Esophagus muscularis mucosa (tissue), 4 donors: Measurements from ENCODE around the gene ENPP6. TPM values are rescaled to one million over a fixed set of nuclear protein-coding genes. Genes with fewer than 3 reads are reported as not detected.

Experiments used
- DNase-seq: peaks from one replicate; pipeline ENCODE4 v3.0.0-alpha.2; 2017; ENCODE audit errors: extremely low spot score
- H3K27ac ChIP-seq, 4 donors: fragments of 200-600 bp; sonication (generic); replicated peaks in 1 of 4; 1 replicate in 3 of 4; 2 replicates in 1 of 4; pipeline ENCODE4 v1.5.1; 2016 to 2019; ENCODE audit warnings: mild to moderate bottlenecking in 1 of 4
- H3K27me3 ChIP-seq, 4 donors: fragments of 200-600 bp; sonication (generic); one replicate each; pipeline versions ENCODE4 v1.5.1 to v1.6.0; 2016 to 2019
- H3K36me3 ChIP-seq, 4 donors: fragments of 200-600 bp; sonication (generic); one replicate each; pipeline ENCODE4 v1.5.1; 2016 to 2019
- H3K4me1 ChIP-seq, 4 donors: fragments of 200-600 bp; sonication (generic); one replicate each; pipeline ENCODE4 v1.5.1; 2016 to 2019
- H3K4me3 ChIP-seq, 4 donors: fragments of 200-600 bp; sonication (generic); 1 replicate in 2 of 4; 2 replicates in 2 of 4; pipeline ENCODE4 v1.5.1; 2016 to 2019; ENCODE audit warnings: mild to moderate bottlenecking in 4 of 4, moderate library complexity in 1 of 4
- H3K9me3 ChIP-seq, 4 donors: fragments of 200-600 bp; sonication (generic); 1 replicate in 3 of 4; 2 replicates in 1 of 4; pipeline ENCODE4 v1.5.1; 2016 to 2019
- CTCF ChIP-seq, 3 experiments: fragments of 200-600 bp in 2 of 3; fragments of 450-650 bp in 1 of 3; sonication (generic) in 2 of 3; IDR thresholded peaks; one replicate each; pipeline ENCODE4 v1.5.1; 2017 to 2019; ENCODE audit warnings: antibody characterized with exemption in 3 of 3, mild to moderate bottlenecking in 2 of 3, moderate library complexity in 1 of 3
- EP300 ChIP-seq: sonication (generic); formaldehyde crosslinking; IDR thresholded peaks from one replicate; pipeline ENCODE4 v1.6.1; 2017; ENCODE audit warnings: antibody characterized with exemption
- POLR2A ChIP-seq: fragments of 450-650 bp; IDR thresholded peaks from one replicate; pipeline ENCODE4 v1.6.1; 2017; ENCODE audit warnings: antibody characterized with exemption, moderate library complexity, mild to moderate bottlenecking, low read depth
- POLR2AphosphoS5 ChIP-seq, 2 donors: sonication (generic); formaldehyde crosslinking; IDR thresholded peaks; one replicate each; pipeline ENCODE4 v1.6.1; 2017; ENCODE audit warnings: antibody characterized with exemption in 2 of 2
- WGBS: methylation state at CpG from one replicate; pipeline ENCODE4 v1.1.5; 2018; 5-methylcytosine and 5-hydroxymethylcytosine counted together
- intact Hi-C: fragments of 100-400 bp; cut with DNase I; formaldehyde crosslinking; loops from one replicate; pipeline ENCODE4 v1.15.1; 2023
- total RNA-seq, 4 donors: library from RNA; depleted of rRNA; stranded (reverse); fragments of >200 nt; gene quantifications; one replicate each; pipeline versions ENCODE4 v1.1.0 to v1.2.1, GENCODE V29; 2016

The ENPP6 gene
- total RNA-seq, 4 donors from 2014 or later: 0.42 to 1.1 (median 0.92) TPM

GRCh38 chr4:184046148-184046547 lies 171.5 kb downstream of the ENPP6 start:
- intact Hi-C loops: no loop called here
- Histone ChIP-seq H3K9me3 (peaks cover 0 to 30% (median 24%) of the 10 kb centered on the region in 4 donors), H3K36me3 (no peaks in the 10 kb centered on the region), H3K4me3 (no peak overlapping the region), H3K27me3 (peaks cover 0 to 3% (median 0%) of the 10 kb centered on the region in 4 donors), H3K4me1 (no peaks in the 10 kb centered on the region), H3K27ac (no peak overlapping the region)
- no peak for DNase-seq
- TF ChIP-seq EP300: no peak
- no peak for TF ChIP-seq CTCF (IDR thresholded peaks at IDR 0.05)
- TF ChIP-seq POLR2A: no peak
- TF ChIP-seq POLR2AphosphoS5 (IDR thresholded peaks at IDR 0.05): no peak
- 85% methylated on average over 1 of the region's 1 CpG for WGBS

- Histone ChIP-seq H3K4me3 (no peak overlapping the region), H3K27ac (no peak overlapping the region), H3K4me1 (peaks cover 0 to 6% (median 0%) of the 10 kb centered on the region in 4 donors), H3K36me3 (no peaks in the 10 kb centered on the region), H3K27me3 (peaks cover 0 to 11% (median 0%) of the 10 kb centered on the region in 4 donors), H3K9me3 (peaks cover 0 to 12% (median 10%) of the 10 kb centered on the region in 4 donors)
- intact Hi-C loops: no loop called here
- TF ChIP-seq CTCF (IDR thresholded peaks at IDR 0.05) (no peak), POLR2A (no peak), POLR2AphosphoS5 (IDR thresholded peaks at IDR 0.05) (no peak), EP300 (no peak)
- DNase-seq: no peak
- 90% methylated on average over 10 of the region's 10 CpGs for WGBS
Observed at GRCh38 chr4:184041156-184041555, 176.5 kb downstream of the ENPP6 start.

GRCh38 chr4:184039963-184040383 lies 177.7 kb downstream of the ENPP6 start:
- H3K27ac ChIP-seq: no peak overlapping the region
- H3K4me1 ChIP-seq: peaks cover 0 to 6% (median 0%) of the 10 kb centered on the region in 4 donors
- no peak for DNase-seq
- TF ChIP-seq POLR2A (no peak), CTCF (IDR thresholded peaks at IDR 0.05) (no peak), EP300 (no peak), POLR2AphosphoS5 (IDR thresholded peaks at IDR 0.05) (no peak)
- H3K9me3 ChIP-seq: peaks cover 0 to 6% (median under 1%) of the 10 kb centered on the region in 4 donors
- intact Hi-C loops: no loop called here
- 33% methylated on average over 22 of the region's 22 CpGs for WGBS
- peaks cover 0 to 11% (median 0%) of the 10 kb centered on the region in 4 donors for H3K27me3 ChIP-seq
- H3K4me3 ChIP-seq: peak overlapping the region in 3 of 4 donors; percentile 16 to 25 (median 21)
- no peaks in the 10 kb centered on the region for H3K36me3 ChIP-seq
